Measurements from ENCODE around the gene C20orf204. TPM values are rescaled to one million over a fixed set of nuclear protein-coding genes. Genes with fewer than 3 reads are reported as not detected.
A peak's percentile ranks its signal among the peaks of the same experiment; 100 is the strongest.

C20orf204 gene
- total and polyA plus RNA-seq, 3 donors from 2014 or later = 2.9 to 8.3 (median 4.5) TPM

GRCh38 chr20:64037498-64038213 is 1.7 kb downstream of the C20orf204 start:
- no peaks in the 10 kb centered on the region for H3K27me3 ChIP-seq
- intact Hi-C loops (cut with DNase I; ENCODE audit: low total_unique reads) = no loop called here
- TF ChIP-seq, protein P1, sequence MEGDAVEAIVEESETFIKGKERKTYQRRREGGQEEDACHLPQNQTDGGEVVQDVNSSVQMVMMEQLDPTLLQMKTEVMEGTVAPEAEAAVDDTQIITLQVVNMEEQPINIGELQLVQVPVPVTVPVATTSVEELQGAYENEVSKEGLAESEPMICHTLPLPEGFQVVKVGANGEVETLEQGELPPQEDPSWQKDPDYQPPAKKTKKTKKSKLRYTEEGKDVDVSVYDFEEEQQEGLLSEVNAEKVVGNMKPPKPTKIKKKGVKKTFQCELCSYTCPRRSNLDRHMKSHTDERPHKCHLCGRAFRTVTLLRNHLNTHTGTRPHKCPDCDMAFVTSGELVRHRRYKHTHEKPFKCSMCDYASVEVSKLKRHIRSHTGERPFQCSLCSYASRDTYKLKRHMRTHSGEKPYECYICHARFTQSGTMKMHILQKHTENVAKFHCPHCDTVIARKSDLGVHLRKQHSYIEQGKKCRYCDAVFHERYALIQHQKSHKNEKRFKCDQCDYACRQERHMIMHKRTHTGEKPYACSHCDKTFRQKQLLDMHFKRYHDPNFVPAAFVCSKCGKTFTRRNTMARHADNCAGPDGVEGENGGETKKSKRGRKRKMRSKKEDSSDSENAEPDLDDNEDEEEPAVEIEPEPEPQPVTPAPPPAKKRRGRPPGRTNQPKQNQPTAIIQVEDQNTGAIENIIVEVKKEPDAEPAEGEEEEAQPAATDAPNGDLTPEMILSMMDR (IDR thresholded peaks at IDR 0.05) = no peak
- no peak for TF ChIP-seq POLR2A (IDR thresholded peaks at IDR 0.05)
- peaks cover 26% of the 10 kb centered on the region for H3K4me1 ChIP-seq
- DNase-seq = peak; percentile 38
- WGBS, 2 donors = 7 to 10% methylated on average over 28 to 33 of the region's 36 CpGs
- no peaks in the 10 kb centered on the region for H3K9me3 ChIP-seq
- peak overlapping the region; percentile 2 to 59 for H3K4me3 ChIP-seq
- H3K36me3 ChIP-seq (ENCODE audit: low read depth, missing control alignments) = no peaks in the 10 kb centered on the region
- peak overlapping the region in 1 of 2 donors; percentile 59 for H3K27ac ChIP-seq

GRCh38 chr20:64038224-64038564 is 2.2 kb downstream of the C20orf204 start:
- no peak for DNase-seq
- Histone ChIP-seq H3K27ac (peak overlapping the region in 1 of 2 donors; percentile 59), H3K4me1 (peaks cover 26% of the 10 kb centered on the region), H3K9me3 (no peaks in the 10 kb centered on the region), H3K36me3 (ENCODE audit: low read depth, missing control alignments) (no peaks in the 10 kb centered on the region), H3K4me3 (peak overlapping the region; percentile 26 to 59), H3K27me3 (no peaks in the 10 kb centered on the region)
- intact Hi-C loops (cut with DNase I; ENCODE audit: low total_unique reads) = no loop called here
- 0 to 4% methylated on average over 2 to 28 of the region's 30 CpGs for WGBS, 2 donors
- TF ChIP-seq POLR2A (IDR thresholded peaks at IDR 0.05) = no peak
- TF ChIP-seq, protein P1 (IDR thresholded peaks at IDR 0.05) = no peak

DNA sequence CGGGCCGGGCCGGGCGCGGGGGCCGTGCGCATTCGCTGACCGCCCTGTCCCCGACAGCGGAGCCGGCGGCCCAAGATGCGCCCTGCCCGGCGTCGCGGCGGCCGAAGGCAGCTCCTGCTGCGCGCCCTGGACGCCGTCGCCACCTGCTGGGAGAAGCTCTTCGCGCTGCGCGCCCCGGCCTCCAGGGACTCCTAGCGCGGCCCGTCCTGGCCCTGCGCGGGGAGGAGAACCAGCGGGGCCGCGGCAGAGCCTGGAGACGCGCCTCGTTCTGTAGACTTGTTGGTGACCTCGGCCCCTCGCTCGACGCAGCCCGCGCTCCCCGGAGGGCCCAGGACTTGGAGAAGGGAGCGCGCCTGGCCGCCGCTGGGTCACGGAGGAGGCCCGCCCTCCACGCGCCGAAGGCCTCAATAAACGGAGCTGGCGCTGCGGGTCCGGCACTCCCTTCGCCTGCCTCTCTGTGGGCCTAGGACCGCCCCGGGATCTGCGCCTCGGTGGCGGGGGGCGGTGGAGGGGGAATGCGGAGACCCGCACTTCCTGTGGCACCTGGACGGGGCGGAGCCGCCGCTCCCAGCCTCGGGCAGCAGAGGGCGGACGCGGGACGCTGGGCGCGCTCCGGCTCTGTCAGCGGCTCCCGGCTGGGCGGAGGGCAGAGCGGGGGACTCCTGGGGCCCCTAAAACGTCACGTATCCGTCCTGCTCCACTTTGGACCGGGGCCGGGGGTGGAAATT is 2.7 kb downstream of the C20orf204 start:
- intact Hi-C loops (cut with DNase I; ENCODE audit: low total_unique reads) = no loop called here
- peak; percentile 68 for DNase-seq
- Histone ChIP-seq H3K4me3 (peak overlapping the region; percentile 26 to 59), H3K27ac (peak overlapping the region; percentile 15 to 59), H3K27me3 (no peaks in the 10 kb centered on the region), H3K4me1 (peaks cover 24% of the 10 kb centered on the region), H3K36me3 (ENCODE audit: low read depth, missing control alignments) (no peaks in the 10 kb centered on the region), H3K9me3 (no peaks in the 10 kb centered on the region)
- no peak for TF ChIP-seq POLR2A (IDR thresholded peaks at IDR 0.05)
- TF ChIP-seq, protein P1 (IDR thresholded peaks at IDR 0.05) = peak; percentile 26 to 55 (median 26)
- 1% methylated on average over 50 of the region's 91 CpGs; no CpG with 5 or more reads in 1 of the 2 donors for WGBS, 2 donors

DNA sequence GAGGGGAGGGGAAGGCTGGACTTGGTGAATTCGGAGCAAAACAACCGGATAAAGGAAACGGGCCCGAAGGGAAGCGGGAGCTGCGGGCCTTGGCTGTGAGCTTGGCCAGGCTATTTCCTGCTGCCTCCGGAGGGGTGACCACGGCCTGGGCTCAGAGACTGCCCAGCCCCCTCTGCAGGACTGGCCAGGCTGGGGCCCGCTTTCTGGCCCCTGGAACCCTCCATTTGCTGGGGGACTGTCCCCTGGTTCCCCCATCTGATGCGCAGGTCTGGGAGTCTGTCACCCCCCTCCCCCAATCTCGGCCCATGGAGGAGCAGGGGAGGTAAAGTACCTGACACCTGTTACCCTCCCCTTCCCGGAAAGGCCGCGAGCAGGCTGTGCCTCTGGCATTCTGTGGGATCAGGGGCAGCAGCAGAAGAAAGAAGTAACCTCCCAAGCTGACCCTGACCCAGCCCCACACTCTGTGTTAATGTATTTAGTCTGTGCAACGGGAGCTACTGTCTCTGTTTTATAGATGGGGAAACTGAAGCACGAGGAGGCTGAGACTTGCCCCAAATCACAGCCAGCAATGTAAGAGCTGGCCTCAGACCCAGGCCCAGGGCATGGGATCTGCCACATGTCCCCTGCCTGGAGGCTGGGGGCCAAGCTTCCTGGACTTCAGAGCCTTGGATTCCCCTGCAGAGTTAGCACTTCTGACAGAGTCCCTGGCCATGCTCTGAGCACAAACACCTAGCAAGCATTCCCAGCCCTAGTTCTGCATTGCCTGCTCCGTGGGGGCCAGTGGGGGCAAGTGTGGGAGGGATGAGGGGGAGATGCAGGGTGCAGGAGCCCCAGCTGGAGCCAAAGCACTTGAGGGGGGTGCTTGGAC is 3.5 kb downstream of the C20orf204 start:
- TF ChIP-seq POLR2A (IDR thresholded peaks at IDR 0.05) = no peak
- TF ChIP-seq, protein P1 (IDR thresholded peaks at IDR 0.05) = no peak
- DNase-seq = no peak
- WGBS, 2 donors = 7 to 8% methylated on average over 5 to 17 of the region's 17 CpGs
- H3K9me3 ChIP-seq = no peaks in the 10 kb centered on the region
- H3K27me3 ChIP-seq = no peaks in the 10 kb centered on the region
- intact Hi-C loops (cut with DNase I; ENCODE audit: low total_unique reads) = no loop called here
- peak overlapping the region; percentile 26 to 59 for H3K4me3 ChIP-seq
- H3K36me3 ChIP-seq (ENCODE audit: low read depth, missing control alignments) = no peaks in the 10 kb centered on the region
- peaks cover 19% of the 10 kb centered on the region for H3K4me1 ChIP-seq
- H3K27ac ChIP-seq = peak overlapping the region in 1 of 2 donors; percentile 15

All from testis (tissue), 3 donors.